MM.1S (cell line): ENCODE measurements around the gene HSD3B1.

ENCODE experiments used
- EZH2 ChIP-seq: fragments of 300-600 bp; sonication (generic); optimal IDR thresholded peaks from 2 replicates; pipeline ENCODE3; 2017; ENCODE audit warnings: low read depth, mild to moderate bottlenecking, antibody characterized with exemption, low read length, mixed read lengths
- TF ChIP-seq, protein P1 (sequence below): fragments of 300-600 bp; sonication (generic); IDR thresholded peaks from 2 replicates; pipeline ENCODE4 v1.5.1; 2016; ENCODE audit warnings: antibody characterized with exemption, low read length, mixed read lengths

DNA sequence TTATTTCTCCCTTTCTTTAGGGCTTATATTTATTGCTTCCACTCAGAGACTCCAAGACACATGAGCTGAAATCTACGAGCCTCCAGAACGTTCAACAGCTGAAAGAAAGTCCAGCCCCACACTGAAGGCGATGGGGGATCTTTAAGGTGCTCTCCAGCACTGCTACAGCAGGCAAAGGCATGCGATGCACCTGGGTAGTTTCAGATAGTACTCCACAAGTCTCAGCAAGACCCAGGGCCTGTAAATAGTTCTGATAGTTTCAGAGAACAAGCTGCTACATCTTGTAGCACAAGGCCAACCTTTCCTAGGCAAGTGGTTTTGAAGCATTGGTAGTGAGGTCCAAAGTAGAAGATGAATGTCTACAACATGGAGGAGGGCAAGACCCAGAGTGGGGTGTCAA is 2.2 kb upstream of the HSD3B1 start:
- no peak for TF ChIP-seq EZH2
- TF ChIP-seq, protein P1, sequence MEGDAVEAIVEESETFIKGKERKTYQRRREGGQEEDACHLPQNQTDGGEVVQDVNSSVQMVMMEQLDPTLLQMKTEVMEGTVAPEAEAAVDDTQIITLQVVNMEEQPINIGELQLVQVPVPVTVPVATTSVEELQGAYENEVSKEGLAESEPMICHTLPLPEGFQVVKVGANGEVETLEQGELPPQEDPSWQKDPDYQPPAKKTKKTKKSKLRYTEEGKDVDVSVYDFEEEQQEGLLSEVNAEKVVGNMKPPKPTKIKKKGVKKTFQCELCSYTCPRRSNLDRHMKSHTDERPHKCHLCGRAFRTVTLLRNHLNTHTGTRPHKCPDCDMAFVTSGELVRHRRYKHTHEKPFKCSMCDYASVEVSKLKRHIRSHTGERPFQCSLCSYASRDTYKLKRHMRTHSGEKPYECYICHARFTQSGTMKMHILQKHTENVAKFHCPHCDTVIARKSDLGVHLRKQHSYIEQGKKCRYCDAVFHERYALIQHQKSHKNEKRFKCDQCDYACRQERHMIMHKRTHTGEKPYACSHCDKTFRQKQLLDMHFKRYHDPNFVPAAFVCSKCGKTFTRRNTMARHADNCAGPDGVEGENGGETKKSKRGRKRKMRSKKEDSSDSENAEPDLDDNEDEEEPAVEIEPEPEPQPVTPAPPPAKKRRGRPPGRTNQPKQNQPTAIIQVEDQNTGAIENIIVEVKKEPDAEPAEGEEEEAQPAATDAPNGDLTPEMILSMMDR: no peak
